GM23248 (cell line): Measurements from ENCODE around the gene CNN3. TPM values are rescaled to one million over a fixed set of nuclear protein-coding genes. Genes with fewer than 3 reads are reported as not detected.

ENCODE experiments used
- DNase-seq: peaks from one replicate; pipeline ENCODE4 v3.0.0-alpha.2; 2015
- H2AFZ ChIP-seq: fragments of 200-600 bp; sonication (generic); 2 replicates; pipeline ENCODE4 v1.6.1; 2016; ENCODE audit warnings: antibody characterized with exemption
- H3F3A ChIP-seq: fragments of 200-600 bp; sonication (generic); 2 replicates; pipeline ENCODE4 v1.6.1; 2016; ENCODE audit warnings: mild to moderate bottlenecking, antibody characterized with exemption, mixed run types; ENCODE audit not compliant: insufficient read depth
- H3K27ac ChIP-seq: fragments of 200-600 bp; sonication (generic); 2 replicates; pipeline ENCODE4 v1.5.1; 2016; ENCODE audit warnings: mild to moderate bottlenecking
- H3K27me3 ChIP-seq: fragments of 200-600 bp; sonication (generic); replicated peaks from 2 replicates; pipeline ENCODE4 v1.6.1; 2016; ENCODE audit warnings: mild to moderate bottlenecking; ENCODE audit not compliant: insufficient read depth
- H3K36me3 ChIP-seq: fragments of 200-600 bp; sonication (generic); 2 replicates; pipeline ENCODE4 v1.6.1; 2016; ENCODE audit warnings: low read depth, mild to moderate bottlenecking
- H3K4me1 ChIP-seq: fragments of 200-600 bp; sonication (generic); 2 replicates; pipeline ENCODE4 v1.6.1; 2016; ENCODE audit warnings: mild to moderate bottlenecking; ENCODE audit not compliant: insufficient read depth
- H3K4me2 ChIP-seq: fragments of 200-600 bp; sonication (generic); one replicate; pipeline ENCODE4 v1.6.1; 2016; ENCODE audit warnings: mild to moderate bottlenecking; ENCODE audit not compliant: unreplicated experiment
- H3K4me3 ChIP-seq: fragments of 200-600 bp; sonication (generic); 2 replicates; pipeline ENCODE4 v1.5.1; 2016; ENCODE audit warnings: mild to moderate bottlenecking
- H3K79me2 ChIP-seq: fragments of 200-600 bp; sonication (generic); 2 replicates; pipeline ENCODE4 v1.6.1; 2016; ENCODE audit warnings: mild to moderate bottlenecking; ENCODE audit not compliant: insufficient read depth
- H3K9ac ChIP-seq: fragments of 200-600 bp; sonication (generic); 2 replicates; pipeline ENCODE4 v1.6.1; 2016; ENCODE audit warnings: mild to moderate bottlenecking
- H3K9me2 ChIP-seq: fragments of 200-600 bp; sonication (generic); 2 replicates; pipeline ENCODE4 v1.6.1; 2016; ENCODE audit warnings: mixed run types, mild to moderate bottlenecking, moderate library complexity; ENCODE audit not compliant: insufficient read depth
- H3K9me3 ChIP-seq: fragments of 200-600 bp; sonication (generic); one replicate; pipeline ENCODE4 v1.6.1; 2017; ENCODE audit warnings: low read depth
- H4K20me1 ChIP-seq: fragments of 200-600 bp; sonication (generic); 2 replicates; pipeline ENCODE4 v1.6.0; 2016; ENCODE audit not compliant: insufficient read depth
- EZH2 ChIP-seq: fragments of 200-600 bp; sonication (generic); IDR thresholded peaks from 2 replicates; pipeline ENCODE4 v1.6.1; 2018; ENCODE audit warnings: antibody characterized with exemption, mild to moderate bottlenecking; ENCODE audit not compliant: insufficient read depth, poor library complexity, severe bottlenecking
- EZH2phosphoT487 ChIP-seq: fragments of 200-600 bp; sonication (generic); IDR thresholded peaks from 2 replicates; pipeline ENCODE4 v1.6.1; 2018; ENCODE audit warnings: antibody characterized with exemption, moderate library complexity, mild to moderate bottlenecking, low read depth; ENCODE audit not compliant: insufficient read depth
- whole genome bisulfite sequencing, 2 experiments: methylation state at CpG; one replicate each; pipeline ENCODE4 v1.1.6; 2015 to 2017; ENCODE audit warnings: low lambda C conversion rate in 2 of 2, low coverage in 1 of 2; ENCODE audit errors: missing lambda C conversion rate in 2 of 2; 5-methylcytosine and 5-hydroxymethylcytosine counted together
- in situ Hi-C: fragments of 300-500 bp; cut with MboI; formaldehyde crosslinking; loops from 2 replicates; pipeline ENCODE4 v1.15.0; 2020
- polyA plus RNA-seq: library from polyadenylated mRNA; unstranded; fragments of >200 nt; fragmentation: Nextera tagmentation; extraction: Ambion mirVana; gene quantifications from 2 replicates; pipeline ENCODE4 v1.2.1, GENCODE V29; 2016
- total RNA-seq: library from RNA; depleted of rRNA; stranded (reverse); fragments of >200 nt; shearing (Covaris generic); gene quantifications from 2 replicates; pipeline ENCODE4 v1.2.3, GENCODE V29; 2014

The CNN3 gene
- total and polyA plus RNA-seq, 2 experiments from 2014 or later: 213 to 359 TPM

DNA sequence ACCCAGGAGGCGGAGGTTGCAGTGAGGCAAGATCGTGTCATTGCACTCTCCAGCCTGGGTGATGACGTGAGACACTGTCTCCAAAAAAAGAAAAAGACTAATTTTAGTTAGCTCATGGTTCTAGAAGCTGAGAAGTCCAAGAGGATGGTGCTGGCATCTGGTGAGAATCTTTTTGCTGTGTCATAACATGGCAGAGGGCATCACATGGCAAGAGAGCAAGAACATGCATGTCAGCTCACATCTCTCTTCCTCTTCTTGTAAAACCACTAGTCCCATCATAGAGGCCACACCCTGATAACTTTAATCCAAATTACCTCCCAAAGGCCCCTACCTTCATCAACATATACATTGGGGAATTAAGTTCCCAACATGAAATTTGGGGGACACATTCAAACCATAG, 13.8 kb upstream of the CNN3 start:
- Histone ChIP-seq H3K4me3 (no peak overlapping the region), H3K4me2 (no peak overlapping the region), H3K27ac (no peak overlapping the region), H4K20me1 (no peaks in the 10 kb centered on the region), H3F3A (no peaks in the 10 kb centered on the region), H3K9ac (no peak overlapping the region), H3K9me2 (no peaks in the 10 kb centered on the region), H3K79me2 (no peaks in the 10 kb centered on the region), H3K9me3 (no peaks in the 10 kb centered on the region), H3K27me3 (no peaks in the 10 kb centered on the region), H3K4me1 (peaks cover 29% of the 10 kb centered on the region), H2AFZ (no peak overlapping the region), H3K36me3 (no peaks in the 10 kb centered on the region)
- no peak for DNase-seq
- no peak for TF ChIP-seq EZH2
- TF ChIP-seq EZH2phosphoT487: no peak
- 72 to 80% methylated on average over 3 of the region's 3 CpGs for WGBS, 2 experiments
- in situ Hi-C loops: no loop called here

DNA sequence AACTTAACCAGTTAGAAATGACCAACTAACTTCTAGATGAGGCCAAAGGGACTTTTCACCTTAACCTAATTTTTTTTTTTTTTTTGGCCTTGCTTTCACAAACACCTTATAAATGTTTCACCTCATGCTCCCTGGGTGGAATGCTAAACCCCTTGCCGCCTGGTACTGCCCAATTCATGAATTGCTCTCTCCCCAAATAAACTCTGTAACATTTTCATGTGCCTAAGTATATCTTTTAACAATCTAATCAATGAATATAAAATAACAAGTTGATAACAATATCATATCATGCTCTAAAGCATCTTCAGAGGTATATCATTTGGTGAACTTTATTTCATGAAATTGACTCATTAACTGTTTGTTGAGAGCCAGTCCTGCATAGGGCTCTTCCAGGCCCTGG, 10.9 kb upstream of the CNN3 start:
- H3K27ac ChIP-seq: no peak overlapping the region
- in situ Hi-C loops: loop anchor here (10.0 kb wide), 1 partner anchor 97 kb away; no protein-coding TSS in a partner anchor

DNA sequence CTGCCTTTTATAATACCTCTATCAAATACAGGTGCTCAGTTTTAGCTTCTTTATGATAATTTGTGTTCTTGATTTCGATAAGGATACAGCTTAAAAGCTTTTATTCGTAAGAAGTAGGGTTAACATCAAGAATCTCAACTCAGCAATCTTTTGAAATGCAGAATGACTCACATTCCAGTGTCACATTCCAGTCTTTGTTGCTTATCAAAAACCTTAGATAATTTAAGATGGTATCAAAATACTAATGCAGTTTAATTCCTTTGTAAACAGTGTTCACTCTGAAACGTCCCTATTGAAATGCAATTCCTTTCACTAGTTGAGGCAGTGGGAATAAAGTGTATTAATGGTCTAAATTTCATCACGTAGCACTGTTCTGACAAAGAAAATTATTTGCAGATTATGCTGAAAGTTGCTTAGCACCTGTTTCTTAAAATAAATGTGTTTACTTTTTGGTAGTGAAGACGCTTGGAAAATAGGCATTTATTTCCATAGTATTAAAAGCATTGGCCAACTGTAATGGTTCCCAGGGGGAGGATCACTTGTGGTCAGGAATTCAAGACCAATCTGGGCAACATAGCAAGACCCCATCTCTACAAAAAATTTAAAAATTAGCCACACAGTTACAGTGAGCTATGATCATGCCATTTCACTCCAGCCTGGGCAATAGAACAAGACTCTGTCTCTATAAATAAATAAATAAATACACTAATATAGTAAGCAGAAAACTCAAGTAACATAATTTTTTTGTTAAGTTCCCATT, 10.1 kb upstream of the CNN3 start:
- in situ Hi-C loops: loop anchor here (10.0 kb wide), 1 partner anchor 98 kb away; no protein-coding TSS in a partner anchor
- Histone ChIP-seq H4K20me1 (no peaks in the 10 kb centered on the region), H2AFZ (no peak overlapping the region), H3K9ac (no peak overlapping the region), H3K9me2 (no peaks in the 10 kb centered on the region), H3K4me2 (peak overlapping the region; percentile 43), H3K4me1 (peaks cover 29% of the 10 kb centered on the region), H3K27me3 (no peaks in the 10 kb centered on the region), H3K79me2 (no peaks in the 10 kb centered on the region), H3K27ac (no peak overlapping the region), H3K4me3 (no peak overlapping the region), H3F3A (no peaks in the 10 kb centered on the region), H3K36me3 (no peaks in the 10 kb centered on the region), H3K9me3 (no peaks in the 10 kb centered on the region)
- peak; percentile 29 for DNase-seq
- no peak for TF ChIP-seq EZH2phosphoT487
- no peak for TF ChIP-seq EZH2
- WGBS, 2 experiments: 45 to 47% methylated on average over 5 of the region's 5 CpGs

More for the DNA sequence above, 10.9 kb upstream of the CNN3 start:
- Histone ChIP-seq H3K9me2 (no peaks in the 10 kb centered on the region), H4K20me1 (no peaks in the 10 kb centered on the region), H3K9ac (no peak overlapping the region), H3K36me3 (no peaks in the 10 kb centered on the region), H2AFZ (no peak overlapping the region), H3F3A (no peaks in the 10 kb centered on the region), H3K9me3 (no peaks in the 10 kb centered on the region), H3K27me3 (no peaks in the 10 kb centered on the region), H3K4me1 (peaks cover 29% of the 10 kb centered on the region), H3K79me2 (no peaks in the 10 kb centered on the region), H3K4me2 (no peak overlapping the region), H3K4me3 (no peak overlapping the region)
- WGBS, 2 experiments: 94 to 100% methylated on average over 1 of the region's 1 CpG
- DNase-seq: no peak
- TF ChIP-seq EZH2phosphoT487: no peak
- TF ChIP-seq EZH2: no peak

DNA sequence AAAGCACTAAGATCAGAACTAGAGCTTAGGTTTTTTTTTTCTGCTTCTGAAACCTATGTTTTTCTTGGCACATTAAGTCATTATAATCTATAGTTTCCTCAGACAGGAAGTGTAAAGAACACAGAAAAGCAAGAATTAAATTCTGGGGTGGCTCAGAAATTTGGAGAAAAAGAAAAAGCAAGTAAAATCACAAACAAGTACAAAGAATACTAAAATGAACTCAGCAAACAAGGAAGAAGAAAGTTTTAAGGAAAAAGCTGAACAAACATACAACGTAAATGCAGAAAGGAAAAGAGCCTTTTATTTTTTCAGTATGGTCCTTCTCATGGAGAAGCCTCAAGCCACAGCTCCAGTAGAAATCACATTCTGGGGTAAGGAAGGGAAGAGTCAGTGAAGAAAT, 8.6 kb upstream of the CNN3 start:
- no peaks in the 10 kb centered on the region for H3F3A ChIP-seq
- H3K4me2 ChIP-seq: no peak overlapping the region
- H3K9me2 ChIP-seq: no peaks in the 10 kb centered on the region
- no peaks in the 10 kb centered on the region for H3K36me3 ChIP-seq
- no peaks in the 10 kb centered on the region for H3K27me3 ChIP-seq
- no peak overlapping the region for H3K27ac ChIP-seq
- no peak overlapping the region for H3K9ac ChIP-seq
- H3K4me1 ChIP-seq: peaks cover 29% of the 10 kb centered on the region
- H3K79me2 ChIP-seq: no peaks in the 10 kb centered on the region
- in situ Hi-C loops: loop anchor here (10.0 kb wide), 1 partner anchor 99 kb away; no protein-coding TSS in a partner anchor
- no peaks in the 10 kb centered on the region for H3K9me3 ChIP-seq
- WGBS, 2 experiments: 96 to 100% methylated on average over 1 of the region's 1 CpG
- H3K4me3 ChIP-seq: no peak overlapping the region
- no peak for DNase-seq
- TF ChIP-seq EZH2phosphoT487 (no peak), EZH2 (no peak)
- no peaks in the 10 kb centered on the region for H4K20me1 ChIP-seq
- H2AFZ ChIP-seq: no peak overlapping the region
